Upper lobe of left lung (tissue), 4 donors: Measurements from ENCODE around the gene PEF1.

ENCODE experiments used
- EP300 ChIP-seq, 4 donors: sonication (generic); formaldehyde crosslinking; IDR thresholded peaks; one replicate each; pipeline ENCODE4 v1.5.1; 2017; ENCODE audit warnings: antibody characterized with exemption in 4 of 4, control low read depth in 2 of 4
- POLR2A ChIP-seq, 4 donors: fragments of 450-650 bp; IDR thresholded peaks; one replicate each; pipeline ENCODE4 v1.5.1; 2016 to 2017; ENCODE audit warnings: antibody characterized with exemption in 4 of 4, mild to moderate bottlenecking in 2 of 4
- TF ChIP-seq, protein P1 (sequence below), 6 experiments: fragments of 450-650 bp in 4 of 6; fragments of 200-600 bp in 2 of 6; sonication (generic) in 2 of 6; IDR thresholded peaks; one replicate each; pipeline ENCODE4 v1.5.1; 2016 to 2019; ENCODE audit warnings: antibody characterized with exemption in 6 of 6

DNA sequence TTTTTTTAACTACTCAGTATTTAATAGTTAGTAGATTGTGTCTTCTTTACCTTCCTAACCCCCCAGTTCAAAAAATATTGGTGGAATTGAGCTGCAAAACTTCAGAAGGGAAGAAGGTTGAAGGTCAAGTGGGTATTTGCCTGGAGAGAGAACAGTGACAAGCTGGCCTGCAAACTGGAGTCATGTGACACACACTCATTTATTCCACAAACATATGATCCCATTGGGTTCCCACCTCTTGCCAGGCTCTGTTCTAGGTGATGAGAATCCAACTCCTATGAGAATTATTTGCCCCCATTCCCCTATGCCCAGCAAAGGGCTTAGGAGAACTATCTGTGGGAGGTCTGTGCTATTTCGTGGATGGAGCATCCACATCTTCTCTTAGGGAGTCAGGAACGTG is 3.5 kb upstream of the PEF1 start:
- TF ChIP-seq, protein P1, sequence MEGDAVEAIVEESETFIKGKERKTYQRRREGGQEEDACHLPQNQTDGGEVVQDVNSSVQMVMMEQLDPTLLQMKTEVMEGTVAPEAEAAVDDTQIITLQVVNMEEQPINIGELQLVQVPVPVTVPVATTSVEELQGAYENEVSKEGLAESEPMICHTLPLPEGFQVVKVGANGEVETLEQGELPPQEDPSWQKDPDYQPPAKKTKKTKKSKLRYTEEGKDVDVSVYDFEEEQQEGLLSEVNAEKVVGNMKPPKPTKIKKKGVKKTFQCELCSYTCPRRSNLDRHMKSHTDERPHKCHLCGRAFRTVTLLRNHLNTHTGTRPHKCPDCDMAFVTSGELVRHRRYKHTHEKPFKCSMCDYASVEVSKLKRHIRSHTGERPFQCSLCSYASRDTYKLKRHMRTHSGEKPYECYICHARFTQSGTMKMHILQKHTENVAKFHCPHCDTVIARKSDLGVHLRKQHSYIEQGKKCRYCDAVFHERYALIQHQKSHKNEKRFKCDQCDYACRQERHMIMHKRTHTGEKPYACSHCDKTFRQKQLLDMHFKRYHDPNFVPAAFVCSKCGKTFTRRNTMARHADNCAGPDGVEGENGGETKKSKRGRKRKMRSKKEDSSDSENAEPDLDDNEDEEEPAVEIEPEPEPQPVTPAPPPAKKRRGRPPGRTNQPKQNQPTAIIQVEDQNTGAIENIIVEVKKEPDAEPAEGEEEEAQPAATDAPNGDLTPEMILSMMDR (IDR thresholded peaks at IDR 0.05) = no peak
- no peak for TF ChIP-seq EP300 (IDR thresholded peaks at IDR 0.05)
- no peak for TF ChIP-seq POLR2A (IDR thresholded peaks at IDR 0.05)
